ENCODE data around the gene KCNG4.

The KCNG4 gene

DNA sequence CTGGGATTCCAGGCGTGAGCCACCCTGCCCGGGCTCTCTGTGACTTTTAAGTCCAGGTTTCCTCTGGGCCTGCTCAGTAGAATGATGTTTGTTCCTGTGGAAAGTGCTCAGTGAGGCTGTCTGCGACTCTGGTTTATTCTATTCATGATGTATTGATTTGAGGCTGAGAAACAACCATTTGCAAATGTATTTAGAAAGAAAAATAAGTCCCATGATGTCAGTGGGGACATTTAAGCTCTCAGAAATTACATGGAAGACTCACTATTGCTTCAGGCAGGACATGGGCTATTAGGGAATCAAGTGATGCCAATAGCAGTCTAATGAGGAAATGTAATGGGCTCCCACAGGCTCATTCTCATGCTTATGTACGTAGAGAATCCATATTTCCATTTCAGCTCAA, 22.2 kb upstream of the KCNG4 start:
- no peak for DNase-seq

DNA sequence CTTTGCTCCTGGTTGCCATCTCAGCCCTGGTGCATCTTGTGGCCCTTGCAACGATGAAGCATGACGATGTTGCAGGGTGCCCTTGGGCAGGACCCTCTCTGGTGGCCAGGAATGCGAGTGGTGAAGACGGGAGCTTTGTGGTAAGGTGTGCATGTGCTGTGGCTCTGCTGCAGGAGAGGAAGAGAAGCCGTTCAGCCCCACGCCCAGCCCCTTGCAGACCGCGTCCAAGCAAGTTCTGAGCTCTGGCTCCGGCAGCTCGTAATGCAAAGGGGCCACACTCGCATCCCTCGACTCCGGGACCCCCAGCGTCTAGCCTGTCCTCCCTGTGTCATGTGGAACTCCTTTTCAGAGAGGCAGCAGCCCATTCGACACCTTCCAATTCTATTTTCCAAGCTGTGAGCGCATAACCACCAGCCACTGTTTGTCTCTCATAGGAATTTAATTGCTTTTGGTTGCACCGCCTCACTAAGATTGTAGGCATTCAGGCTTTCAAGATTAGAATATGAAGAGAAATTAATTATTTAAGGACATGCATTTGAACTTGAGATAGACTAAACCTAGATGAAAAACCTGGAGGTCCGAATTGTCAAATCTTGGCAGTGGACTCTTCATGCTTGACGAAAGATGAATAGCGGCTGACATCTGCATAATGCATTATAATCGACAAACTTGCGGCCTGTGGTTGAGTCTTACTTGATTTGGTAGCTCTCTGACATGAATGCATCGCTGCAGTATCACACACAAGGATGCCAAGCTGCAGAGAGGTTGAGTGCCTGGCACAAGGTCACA, 21.1 kb upstream of the KCNG4 start:
- DNase-seq = no peak

DNA sequence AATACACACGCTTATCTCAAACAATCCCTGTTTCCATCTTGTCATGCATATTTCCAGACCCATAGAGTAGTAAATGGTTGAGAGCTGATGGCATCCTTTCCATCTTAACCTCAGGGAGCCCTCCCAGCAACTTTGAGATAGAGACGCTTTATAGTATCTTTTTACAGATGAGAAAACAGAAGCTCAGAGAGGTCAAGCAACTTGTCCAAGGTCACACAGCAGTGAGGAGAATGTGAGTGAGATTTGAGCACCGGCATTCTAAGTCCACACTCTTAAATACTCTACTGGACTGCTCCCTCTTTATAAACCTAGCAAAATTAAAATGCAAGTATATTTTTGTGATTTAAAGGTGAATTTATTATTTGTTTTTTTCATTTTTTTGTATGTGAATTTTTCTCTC, 19.9 kb upstream of the KCNG4 start:
- DNase-seq = no peak

DNA sequence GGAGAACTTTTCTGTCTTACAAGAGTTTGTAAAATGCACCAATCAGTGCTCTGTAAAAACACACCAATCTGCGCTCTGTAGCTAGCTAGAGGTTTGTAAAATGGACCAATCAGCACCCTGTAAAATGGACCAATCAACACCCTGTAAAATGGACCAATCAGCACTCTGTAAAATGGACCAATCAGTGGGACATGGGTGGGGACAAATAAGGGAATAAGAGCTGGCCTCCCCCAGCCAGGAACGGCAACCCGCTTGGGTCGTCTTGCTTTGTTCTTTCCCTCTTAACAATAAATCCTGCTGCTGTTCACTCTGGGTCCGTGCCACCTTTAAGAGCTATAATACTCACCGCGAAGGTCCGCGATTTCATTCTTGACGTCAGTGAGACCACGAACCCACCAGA, 18.5 kb upstream of the KCNG4 start:
- DNase-seq = no peak

DNA sequence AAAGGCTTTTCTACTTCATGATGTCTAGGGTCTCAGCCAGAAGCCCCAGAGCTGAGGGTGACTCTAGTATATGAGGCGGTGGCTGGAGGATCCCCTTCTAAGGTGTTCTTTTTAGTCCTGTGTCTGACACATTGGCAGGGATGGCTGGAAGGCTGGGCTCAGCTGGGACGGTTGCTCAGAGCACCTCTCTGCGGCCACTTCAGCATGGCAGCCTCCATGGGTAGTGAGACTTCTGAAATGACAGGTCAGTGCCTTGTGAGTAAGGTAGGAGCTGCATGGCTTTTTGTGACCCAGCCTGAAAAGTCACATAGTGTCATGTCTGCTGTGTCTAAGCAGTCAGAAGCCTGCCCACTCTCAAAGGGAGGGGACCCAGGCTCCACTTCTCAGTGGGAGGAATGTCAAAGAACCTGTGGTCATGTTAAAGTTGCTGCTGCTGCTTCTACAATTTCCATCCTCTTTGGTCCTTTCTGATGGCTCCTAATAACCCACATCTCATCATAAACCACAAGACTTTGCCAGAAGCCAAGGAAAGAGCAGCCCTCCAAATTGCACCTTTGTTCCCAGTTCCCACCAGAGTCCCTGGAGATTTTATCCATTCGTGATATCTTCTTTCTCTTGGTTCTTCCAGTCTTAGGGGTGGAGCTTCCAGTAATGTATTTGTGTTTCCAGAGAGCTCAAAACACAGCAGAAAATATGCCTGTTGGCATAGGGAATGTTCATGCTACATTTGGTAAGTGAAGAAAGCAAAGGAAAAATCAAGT, 15.4 kb upstream of the KCNG4 start:
- DNase-seq = no peak

DNA sequence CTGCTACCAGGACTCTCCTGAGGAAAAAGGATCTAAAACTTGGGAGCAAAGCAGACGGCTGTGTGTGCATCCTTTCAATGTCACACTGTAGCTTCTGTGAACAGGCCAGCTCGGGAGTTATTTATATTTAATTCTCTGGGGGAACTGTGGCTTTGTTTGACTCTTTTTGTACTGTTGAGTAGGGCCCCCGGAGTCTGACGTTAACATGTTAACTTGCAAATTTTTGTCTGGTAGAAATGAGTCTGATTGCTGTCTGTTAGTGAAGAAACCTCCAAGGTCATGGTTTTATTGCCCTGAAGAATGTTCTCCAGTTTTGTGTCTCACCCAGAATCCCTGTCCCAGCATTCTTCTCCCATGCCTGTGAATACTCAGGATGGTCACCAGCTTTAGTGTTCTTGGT, 14.2 kb upstream of the KCNG4 start:
- no peak for DNase-seq

DNA sequence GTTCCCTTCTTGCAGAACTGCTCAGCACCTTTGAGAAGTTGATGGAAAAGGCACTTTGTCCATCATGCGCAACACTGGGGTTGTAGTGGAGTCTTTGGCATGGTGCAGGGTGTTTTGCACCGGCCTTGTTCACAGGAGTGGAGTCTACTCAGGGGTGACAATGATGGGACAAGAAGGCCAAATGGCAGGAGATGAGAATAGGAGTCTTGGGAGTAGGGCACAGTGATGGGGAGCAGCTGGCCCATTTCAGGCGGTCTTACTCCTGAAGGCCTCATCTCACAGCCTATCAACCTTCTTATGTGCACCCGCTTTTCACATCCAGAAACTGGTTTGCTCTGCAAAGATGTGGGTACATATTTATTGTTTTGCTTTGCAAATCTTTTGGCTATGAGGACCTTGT, 13.4 kb upstream of the KCNG4 start:
- no peak for DNase-seq

DNA sequence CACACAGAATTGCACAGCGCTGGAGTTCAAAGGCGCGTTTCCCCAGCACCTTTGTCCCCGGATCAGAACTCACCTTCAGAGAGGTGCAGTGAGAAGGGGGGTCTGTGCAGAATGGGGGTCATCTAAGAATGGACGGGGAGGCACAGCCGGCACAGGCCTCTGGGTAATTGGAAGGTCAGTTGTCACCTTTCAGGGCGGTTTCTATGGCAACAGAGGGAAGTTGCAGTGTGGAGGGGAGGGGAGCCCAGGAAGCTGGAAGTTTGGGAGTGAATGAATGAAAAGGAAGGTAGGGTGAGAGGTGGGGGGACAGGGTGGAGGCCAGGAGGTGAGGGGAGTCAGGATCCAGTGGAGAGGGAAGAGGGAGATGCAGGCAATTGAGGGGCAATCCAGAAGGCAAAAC, 12.4 kb upstream of the KCNG4 start:
- DNase-seq = no peak

DNA sequence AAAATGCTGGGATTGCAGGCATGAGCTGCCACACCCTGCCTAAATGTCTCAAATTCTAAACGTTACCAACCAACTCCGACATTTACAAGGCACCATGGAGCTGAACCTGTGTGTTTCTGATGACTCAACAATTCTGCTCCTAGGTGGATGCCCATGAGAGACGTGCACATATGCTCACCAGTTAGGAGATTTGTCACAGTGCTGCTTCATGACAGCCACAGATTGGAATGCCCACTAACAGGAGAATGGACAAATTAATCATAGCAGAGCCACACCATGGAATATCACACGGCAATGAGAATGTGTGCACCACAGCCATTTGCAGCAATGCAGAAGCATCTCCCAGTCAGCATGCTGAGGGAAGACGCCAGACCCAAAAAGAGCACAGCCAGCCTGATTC, 8.0 kb upstream of the KCNG4 start:
- DNase-seq = no peak

DNA sequence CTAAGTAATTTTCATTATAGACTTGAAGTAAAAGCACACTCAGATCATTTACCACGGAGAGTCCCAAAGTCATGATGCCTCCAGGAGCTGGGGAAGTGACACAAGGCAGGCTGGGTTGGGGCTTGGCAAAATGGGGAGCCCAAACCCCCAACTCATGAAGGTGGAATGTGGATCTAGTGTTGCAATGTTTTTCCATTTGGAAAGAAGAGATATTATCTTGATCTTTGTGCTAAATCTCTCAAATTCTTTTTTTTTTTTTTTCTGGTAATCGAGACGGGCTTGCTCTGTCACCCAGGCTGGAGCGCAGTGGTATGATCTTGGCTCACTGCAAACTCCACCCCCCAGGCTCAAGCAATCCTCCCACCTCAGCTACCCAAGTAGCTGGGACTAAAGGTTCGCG, 7.5 kb upstream of the KCNG4 start:
- no peak for DNase-seq

DNA sequence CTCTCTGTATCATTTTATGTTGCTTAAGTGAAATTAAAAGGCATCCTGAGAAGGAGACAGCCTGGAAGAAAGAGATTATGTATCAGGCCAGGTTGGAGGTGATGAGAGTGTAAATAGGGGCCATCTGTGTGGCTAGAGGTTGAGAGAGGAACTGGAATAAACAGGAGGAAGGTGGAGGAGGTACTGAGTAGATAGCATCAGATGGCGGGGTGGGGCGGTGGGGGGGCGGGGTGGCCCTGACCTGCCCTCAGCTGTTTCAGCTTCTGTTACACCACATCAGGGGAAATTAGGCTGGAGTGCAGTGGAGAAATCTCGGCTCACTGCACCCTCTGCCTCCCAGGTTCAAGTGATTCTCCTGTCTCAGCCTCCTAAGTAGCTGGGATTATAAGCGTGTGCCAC, 6.9 kb upstream of the KCNG4 start:
- no peak for DNase-seq

DNA sequence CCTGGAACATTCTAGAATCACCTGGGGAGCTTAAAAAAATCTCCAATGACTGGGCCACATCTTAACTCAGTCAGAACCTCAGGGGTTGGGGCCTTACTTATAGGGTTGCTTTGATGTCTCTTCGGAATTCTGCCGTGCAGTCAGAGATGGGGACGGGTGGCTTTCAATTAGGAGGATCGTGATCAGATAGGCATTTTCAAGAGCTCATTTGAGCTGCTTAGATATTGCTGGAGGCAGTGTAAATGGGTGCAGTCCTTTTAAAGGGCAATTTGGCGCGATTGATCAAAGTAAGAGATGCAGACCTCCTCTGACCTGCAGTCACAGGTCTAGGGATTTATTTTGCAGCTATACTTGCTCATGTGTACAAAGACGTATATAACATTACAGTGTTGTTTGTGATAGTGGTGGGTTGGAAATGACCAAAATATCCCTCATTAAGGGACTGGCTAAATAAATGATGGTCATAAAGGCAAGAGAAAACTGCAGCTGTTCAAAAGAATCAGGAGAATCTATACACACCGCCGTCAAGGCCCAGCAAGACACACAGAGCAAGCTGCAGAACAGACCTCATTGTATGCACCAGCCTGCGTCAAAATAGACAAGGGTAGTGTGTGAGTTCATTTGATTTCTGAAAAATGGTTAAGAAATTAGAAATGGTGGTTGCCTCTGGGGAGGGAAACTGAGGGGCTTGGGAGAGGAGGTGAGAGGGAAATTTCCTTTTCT, 6.3 kb upstream of the KCNG4 start:
- DNase-seq = no peak

DNA sequence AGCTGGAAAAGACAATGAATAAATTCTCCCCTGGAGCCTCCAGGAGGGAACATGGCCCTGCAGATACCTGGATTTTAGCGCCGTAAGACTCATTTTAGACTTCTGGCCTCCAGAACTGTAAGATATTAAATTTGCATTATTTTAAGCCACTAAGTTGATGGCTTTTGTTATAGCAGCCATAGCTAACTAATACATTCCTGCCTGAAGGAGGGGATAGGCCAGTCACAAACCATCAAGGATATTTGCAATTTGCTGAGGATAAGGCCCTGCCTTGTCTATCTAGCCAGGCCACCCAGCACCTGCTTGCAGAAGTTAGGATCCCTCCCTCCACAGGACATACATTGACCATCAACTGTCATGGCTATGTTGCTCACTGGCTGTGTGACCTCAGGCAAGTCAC, 4.9 kb upstream of the KCNG4 start:
- no peak for DNase-seq

DNA sequence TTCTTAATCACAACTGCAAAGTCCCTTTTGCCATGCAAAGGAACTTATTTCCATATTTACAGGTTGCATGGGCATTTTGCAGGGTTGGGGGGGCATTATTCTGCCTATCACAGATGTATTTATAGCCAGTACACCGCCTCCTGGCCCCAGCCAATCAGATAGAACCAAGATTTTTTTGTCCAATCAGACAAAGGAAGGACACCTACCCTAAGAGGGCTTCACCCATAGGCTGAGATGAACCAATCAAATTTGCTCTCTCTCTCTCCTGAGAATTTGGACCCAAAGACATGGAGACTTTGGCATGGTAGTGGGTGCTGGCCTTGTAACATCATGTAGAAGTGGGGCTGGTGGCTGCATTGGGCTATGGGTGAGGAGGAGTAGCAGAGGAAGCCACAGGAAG, 3.9 kb upstream of the KCNG4 start:
- DNase-seq = no peak

DNA sequence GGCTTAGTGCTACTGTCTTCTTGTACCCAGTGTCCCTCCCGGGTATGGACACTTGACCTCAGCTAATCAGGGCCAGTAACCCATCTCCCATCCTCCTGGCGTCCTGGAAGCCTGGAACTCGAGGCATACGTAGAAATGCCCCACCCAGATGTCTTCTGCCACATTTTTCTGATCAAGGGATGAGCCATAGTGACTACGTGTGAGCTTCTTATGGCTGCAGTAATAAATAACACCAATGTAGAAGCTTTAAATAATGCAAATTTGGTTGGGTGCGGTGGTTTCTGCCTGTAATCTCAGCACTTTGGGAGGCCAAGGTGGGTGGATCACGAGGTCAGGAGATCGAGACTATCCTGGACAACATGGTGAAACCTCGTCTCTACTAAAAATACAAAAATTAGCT, 3.0 kb upstream of the KCNG4 start:
- no peak for DNase-seq

DNA sequence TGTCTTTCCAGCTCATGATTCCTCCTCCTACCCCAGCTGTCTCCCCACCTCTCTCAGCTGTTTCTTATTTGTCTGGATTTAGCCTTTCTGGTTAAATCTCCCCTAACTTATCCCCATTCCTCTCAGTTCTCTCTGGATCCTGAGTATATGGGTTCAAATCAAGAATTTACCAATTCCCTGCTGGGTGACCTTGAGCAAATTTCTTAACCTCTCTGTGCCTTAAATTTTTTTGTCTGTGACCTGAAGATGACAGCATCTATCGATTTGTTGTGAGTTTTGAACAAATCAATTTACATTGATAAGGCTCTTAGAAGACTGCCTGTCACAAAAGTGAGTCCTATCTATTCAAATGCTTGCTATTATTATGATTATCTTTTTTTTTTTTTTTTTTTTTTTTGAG, 2.0 kb upstream of the KCNG4 start:
- no peak for DNase-seq

DNA sequence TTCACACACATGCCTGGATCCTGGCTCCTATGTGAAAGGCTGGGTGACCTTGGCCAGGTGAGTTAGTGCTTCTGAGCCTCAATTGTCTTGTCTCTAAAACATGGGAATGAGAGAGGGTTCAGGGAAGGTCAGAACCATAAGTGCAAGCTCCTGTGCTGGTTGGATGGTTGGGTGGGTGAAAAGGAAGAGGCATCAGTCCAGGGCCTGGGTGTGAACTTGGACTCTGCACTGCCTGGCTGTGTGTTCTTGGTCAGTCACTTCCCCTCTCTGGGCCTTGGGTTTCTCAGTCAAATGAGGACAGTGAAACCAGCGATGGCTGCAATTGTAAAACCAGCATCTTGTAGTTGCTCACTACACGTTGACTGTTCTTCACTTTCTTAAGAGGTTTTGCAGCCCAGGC, 643 bp upstream of the KCNG4 start:
- no peak for DNase-seq

DNA sequence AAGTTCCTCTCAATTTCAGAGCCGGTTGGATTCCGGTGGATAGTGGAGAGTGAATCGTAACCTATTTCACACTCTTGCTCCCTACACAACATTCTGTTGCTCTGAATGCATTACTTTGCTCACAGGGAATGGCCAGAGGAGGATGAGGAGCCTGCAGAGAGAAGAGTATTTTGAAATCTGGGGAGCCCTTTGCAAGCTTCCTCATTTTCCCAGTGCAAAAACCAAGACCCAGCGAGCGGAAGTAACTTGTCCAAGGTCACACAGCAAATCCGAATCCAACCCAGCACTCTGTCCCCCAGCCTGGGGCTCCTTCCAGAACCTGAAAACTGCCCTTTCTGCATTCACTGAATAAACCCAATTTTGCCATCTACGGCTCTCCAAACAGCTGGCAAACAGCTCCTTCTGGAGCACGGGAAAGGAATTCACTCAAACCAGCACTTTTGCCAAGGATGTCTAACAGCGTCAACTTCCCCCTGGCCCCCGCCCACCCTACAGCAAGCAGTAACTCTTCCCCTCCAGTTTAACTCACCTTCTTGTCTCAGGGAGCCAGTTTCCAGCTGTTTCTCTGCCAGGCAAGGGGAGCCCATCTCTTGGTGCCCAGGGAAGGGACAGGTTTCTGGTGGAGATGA, 557 bp downstream of the KCNG4 start:
- DNase-seq = no peak

DNA sequence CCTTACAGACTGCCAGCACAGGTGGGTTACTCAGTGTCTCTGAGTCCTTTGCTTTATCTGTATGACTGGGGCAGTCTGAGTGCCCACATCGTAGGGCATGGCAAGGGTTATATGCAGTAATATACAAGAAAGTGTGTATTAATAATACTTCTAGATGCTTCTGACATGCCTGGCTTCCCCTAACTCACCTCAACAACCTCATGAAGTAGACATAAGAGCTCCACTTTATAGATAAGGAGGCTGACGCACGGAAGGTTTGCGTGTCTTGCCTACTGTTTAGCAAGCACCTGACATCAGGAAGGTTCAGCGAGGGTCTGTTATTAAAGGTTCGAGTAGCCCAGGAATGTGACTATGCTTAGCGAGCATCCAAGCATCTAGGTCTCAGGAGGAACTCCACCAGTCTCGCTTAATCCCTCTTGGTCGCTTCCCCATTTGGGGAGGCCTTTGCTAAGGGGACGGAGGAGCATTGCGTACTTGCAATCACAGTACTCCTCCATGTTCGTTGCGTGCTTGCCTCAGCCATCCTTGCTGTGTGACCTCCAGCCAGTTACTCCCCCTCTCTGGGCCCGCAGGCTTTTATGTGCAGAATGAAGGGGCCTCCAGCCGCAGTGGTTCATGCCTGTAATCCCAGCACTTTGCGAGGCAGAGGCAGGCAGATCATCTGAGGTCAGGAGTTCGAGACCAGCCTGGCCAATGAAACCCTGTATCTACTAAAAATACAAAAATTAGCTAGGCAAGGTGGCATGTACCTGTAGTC, 1.6 kb downstream of the KCNG4 start:
- no peak for DNase-seq

DNA sequence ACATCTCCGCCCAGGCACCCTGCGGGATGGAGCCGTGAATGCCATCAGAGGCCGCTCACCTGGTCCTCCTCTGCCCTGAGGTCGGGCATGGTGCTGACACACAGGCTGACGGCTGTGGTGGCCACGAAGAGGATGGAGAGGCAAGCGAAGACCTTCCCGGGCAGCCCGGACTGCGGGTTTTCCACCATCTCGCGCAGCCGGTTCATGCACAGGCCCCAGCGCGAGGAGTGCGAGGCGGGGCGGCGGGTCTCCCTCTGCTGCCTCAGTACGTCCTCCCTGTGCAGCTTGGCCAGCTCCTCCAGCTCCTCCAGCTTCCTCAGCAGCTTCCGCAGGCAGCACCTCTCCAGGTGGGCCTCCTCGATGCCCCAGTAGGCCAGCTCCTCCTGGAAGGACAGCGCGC, 3.1 kb downstream of the KCNG4 start:
- DNase-seq = no peak

DNA sequence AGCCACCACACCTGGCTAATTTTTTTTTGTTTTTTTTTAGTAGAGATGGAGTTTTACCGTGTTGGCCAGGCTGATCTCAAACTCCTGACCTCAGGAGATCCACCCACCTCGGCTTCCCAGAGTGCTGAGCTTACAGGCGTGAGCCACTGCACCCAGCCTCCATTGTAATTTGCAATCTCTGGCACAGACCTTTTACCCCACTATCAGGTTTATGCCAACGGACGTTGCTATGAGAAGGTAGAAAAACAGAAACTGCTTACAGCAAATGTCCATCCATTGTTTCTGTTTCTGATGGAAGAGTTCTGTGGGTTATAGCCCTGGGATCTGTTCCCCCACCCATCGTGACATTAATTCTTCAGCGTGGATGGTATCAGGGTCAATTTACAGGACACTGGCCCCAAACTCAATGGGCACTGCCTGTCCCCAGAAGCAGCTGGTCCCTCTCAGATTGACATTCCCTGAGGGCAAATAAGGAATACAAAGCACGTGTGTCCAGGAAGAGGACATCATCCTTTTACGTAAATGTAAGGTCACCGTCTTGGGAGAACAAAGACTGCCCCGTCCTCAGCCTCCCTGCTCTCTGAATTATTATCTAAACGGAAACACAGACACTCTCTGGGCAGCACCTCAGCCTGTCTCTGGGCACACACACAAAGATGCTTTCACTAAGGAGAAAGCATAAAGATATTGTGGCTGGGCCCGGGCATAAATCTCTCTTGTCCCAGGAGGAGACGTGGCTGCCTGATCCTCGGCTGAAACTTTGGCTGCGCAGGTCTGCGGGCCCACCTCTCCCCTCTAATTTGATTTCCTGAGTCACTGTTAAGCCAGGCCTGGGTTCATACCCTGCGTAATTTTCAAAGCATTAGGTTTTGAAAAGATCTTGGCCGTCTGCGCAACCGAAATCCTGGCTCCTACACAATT, 5.2 kb downstream of the KCNG4 start:
- DNase-seq = no peak

DNA sequence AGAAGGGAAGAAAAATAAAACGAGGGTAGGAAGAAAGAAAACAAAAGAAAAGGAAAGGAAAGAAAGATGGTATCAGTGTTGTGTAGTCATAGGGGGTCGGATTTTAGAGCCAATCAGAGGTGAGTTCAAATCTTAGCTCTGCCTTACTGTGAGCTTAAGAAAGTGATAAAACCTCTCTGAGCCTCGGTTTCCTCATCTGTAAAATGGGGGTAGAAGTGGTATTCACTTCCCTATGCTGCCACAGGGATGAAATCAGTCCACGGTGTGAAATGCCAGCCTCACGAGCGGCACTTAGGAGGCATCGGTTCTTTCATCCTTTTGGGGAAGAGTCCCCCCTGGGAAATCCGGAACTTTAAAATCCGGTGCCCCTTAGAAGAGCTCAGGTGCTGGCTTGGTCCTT, 6.1 kb downstream of the KCNG4 start:
- no peak for DNase-seq

Measured in CD4-positive, alpha-beta T cell treated with Interleukin-1 beta for 1 hour (primary cell).